ENCODE data around the gene FADS6.

Gene FADS6

GRCh38 chr17:74860229-74860871, 33.1 kb downstream of the FADS6 start:
- no peak overlapping the region for H3K4me3 ChIP-seq (ENCODE audit: low read length)
- DNase-seq (ENCODE audit: low read depth), result no peak

GRCh38 chr17:74859459-74860228, 33.8 kb downstream of the FADS6 start, which contains the start of gene GRIN2C:
Gene GRIN2C (minus strand): TSS chr17:74859885. CDS start chr17:74855092, 4,793 bp downstream.
- H3K4me3 ChIP-seq (ENCODE audit: low read length), result no peak within 1 kb of the TSS
- no peak for DNase-seq (ENCODE audit: low read depth)
- TF ChIP-seq, protein P1, sequence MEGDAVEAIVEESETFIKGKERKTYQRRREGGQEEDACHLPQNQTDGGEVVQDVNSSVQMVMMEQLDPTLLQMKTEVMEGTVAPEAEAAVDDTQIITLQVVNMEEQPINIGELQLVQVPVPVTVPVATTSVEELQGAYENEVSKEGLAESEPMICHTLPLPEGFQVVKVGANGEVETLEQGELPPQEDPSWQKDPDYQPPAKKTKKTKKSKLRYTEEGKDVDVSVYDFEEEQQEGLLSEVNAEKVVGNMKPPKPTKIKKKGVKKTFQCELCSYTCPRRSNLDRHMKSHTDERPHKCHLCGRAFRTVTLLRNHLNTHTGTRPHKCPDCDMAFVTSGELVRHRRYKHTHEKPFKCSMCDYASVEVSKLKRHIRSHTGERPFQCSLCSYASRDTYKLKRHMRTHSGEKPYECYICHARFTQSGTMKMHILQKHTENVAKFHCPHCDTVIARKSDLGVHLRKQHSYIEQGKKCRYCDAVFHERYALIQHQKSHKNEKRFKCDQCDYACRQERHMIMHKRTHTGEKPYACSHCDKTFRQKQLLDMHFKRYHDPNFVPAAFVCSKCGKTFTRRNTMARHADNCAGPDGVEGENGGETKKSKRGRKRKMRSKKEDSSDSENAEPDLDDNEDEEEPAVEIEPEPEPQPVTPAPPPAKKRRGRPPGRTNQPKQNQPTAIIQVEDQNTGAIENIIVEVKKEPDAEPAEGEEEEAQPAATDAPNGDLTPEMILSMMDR (conservative IDR thresholded peaks at IDR 0.05; ENCODE audit: low read length), result no peak

More at GRCh38 chr17:74860229-74860871, 33.1 kb downstream of the FADS6 start:
- TF ChIP-seq, protein P1 (conservative IDR thresholded peaks at IDR 0.05; ENCODE audit: low read length), result no peak

DNA sequence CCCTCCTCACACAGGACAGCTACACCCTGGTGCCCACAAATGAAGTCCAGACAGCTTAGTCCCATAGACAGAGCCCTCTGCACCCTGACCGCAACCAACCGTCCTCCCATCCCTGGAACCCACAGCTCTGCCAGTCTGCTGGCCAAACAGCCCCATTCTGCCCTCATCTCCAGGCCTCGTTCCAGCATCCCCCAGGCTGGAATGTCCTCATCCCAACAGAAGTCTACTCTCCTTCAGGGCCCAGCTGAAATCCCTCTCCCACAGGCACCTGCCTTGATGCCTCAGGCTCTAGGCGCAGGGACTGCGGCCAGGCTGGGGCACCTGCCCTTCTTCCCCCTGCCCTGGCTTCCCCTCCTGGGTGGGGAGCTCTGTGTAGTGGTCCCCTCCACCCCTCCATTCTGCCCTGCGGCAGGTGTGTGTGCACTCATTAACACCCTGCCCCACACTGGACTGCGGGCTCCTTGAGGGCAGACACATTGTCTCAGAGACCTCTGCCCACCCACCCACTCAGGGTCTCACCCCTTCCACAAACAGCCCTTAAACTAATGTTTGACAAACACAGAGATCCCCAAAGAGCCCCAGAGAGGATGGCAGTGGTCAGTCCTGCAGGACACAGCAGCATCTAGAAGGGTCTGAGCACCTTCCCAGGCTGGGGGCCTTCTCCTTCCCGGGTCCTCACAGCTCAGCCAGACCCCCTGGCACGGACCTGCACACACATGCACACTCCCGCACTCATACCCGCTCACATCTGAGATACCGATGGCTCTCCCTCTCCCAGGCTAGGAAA, 34.6 kb downstream of the FADS6 start:
- peak; percentile 48 for DNase-seq (ENCODE audit: low read depth)
- no peak overlapping the region for H3K4me3 ChIP-seq (ENCODE audit: low read length)
- TF ChIP-seq, protein P1 (conservative IDR thresholded peaks at IDR 0.05; ENCODE audit: low read length), result no peak

- no peak overlapping the region for H3K4me3 ChIP-seq (ENCODE audit: low read length)
- TF ChIP-seq, protein P1 (conservative IDR thresholded peaks at IDR 0.05; ENCODE audit: low read length), result no peak
- no peak for DNase-seq (ENCODE audit: low read depth)
Measured at GRCh38 chr17:74857191-74857590, 36.2 kb downstream of the FADS6 start.

GRCh38 chr17:74856112-74856511, 37.3 kb downstream of the FADS6 start:
- H3K4me3 ChIP-seq (ENCODE audit: low read length), result no peak overlapping the region
- DNase-seq (ENCODE audit: low read depth), result no peak
- TF ChIP-seq, protein P1 (conservative IDR thresholded peaks at IDR 0.05; ENCODE audit: low read length), result no peak

GRCh38 chr17:74855323-74855722, 38.1 kb downstream of the FADS6 start:
- TF ChIP-seq, protein P1 (conservative IDR thresholded peaks at IDR 0.05; ENCODE audit: low read length), result no peak
- DNase-seq (ENCODE audit: low read depth), result no peak
- H3K4me3 ChIP-seq (ENCODE audit: low read length), result no peak overlapping the region
